GM23338 (cell line): Measurements from ENCODE around the gene MFNG. TPM values are rescaled to one million over a fixed set of nuclear protein-coding genes. Genes with fewer than 3 reads are reported as not detected.

Source experiments
- ATAC-seq: fragments of 200-7000 bp; cut with Tn5 transposase; 3 replicates; pipeline ENCODE4 v1.9.1; 2020
- DNase-seq: peaks from one replicate; pipeline ENCODE4 v3.0.0-alpha.2; 2015; ENCODE audit warnings: low spot score
- H2AFZ ChIP-seq: fragments of 200-600 bp; sonication (generic); 2 replicates; pipeline ENCODE4 v1.8.0; 2016; ENCODE audit warnings: antibody characterized with exemption, mild to moderate bottlenecking, moderate library complexity
- H3F3A ChIP-seq: fragments of 200-600 bp; sonication (generic); replicated peaks from 2 replicates; pipeline ENCODE4 v1.8.0; 2017; ENCODE audit warnings: antibody characterized with exemption, mixed run types, low read depth
- H3K27ac ChIP-seq: fragments of 200-600 bp; sonication (generic); 2 replicates; pipeline ENCODE4 v1.6.1; 2016; ENCODE audit warnings: low read depth
- H3K27me3 ChIP-seq: fragments of 200-600 bp; sonication (generic); 2 replicates; pipeline ENCODE4 v1.8.0; 2016; ENCODE audit warnings: mild to moderate bottlenecking, mixed run types, moderate library complexity; ENCODE audit not compliant: insufficient read depth
- H3K36me3 ChIP-seq: fragments of 200-600 bp; sonication (generic); 2 replicates; pipeline ENCODE4 v1.8.0; 2016; ENCODE audit warnings: mild to moderate bottlenecking; ENCODE audit not compliant: insufficient read depth
- H3K4me1 ChIP-seq: fragments of 200-600 bp; sonication (generic); 2 replicates; pipeline ENCODE4 v1.8.0; 2016; ENCODE audit warnings: mild to moderate bottlenecking, moderate library complexity; ENCODE audit not compliant: insufficient read depth
- H3K4me2 ChIP-seq: fragments of 200-600 bp; sonication (generic); 2 replicates; pipeline ENCODE4 v1.7.1; 2017; ENCODE audit warnings: mixed run types
- H3K4me3 ChIP-seq: fragments of 200-600 bp; sonication (generic); 2 replicates; pipeline ENCODE4 v1.6.1; 2016; ENCODE audit warnings: mixed run types
- H3K79me2 ChIP-seq: fragments of 200-600 bp; sonication (generic); replicated peaks from 2 replicates; pipeline ENCODE4 v1.8.0; 2017; ENCODE audit warnings: mild to moderate bottlenecking; ENCODE audit not compliant: insufficient read depth
- H3K9me2 ChIP-seq: fragments of 200-600 bp; sonication (generic); 2 replicates; pipeline ENCODE4 v1.8.0; 2017; ENCODE audit not compliant: insufficient read depth
- H4K20me1 ChIP-seq: fragments of 200-600 bp; sonication (generic); replicated peaks from 2 replicates; pipeline ENCODE4 v1.8.0; 2017; ENCODE audit warnings: mild to moderate bottlenecking; ENCODE audit not compliant: insufficient read depth
- H3K27ac Mint-ChIP-seq: 2 replicates; pipeline ENCODE4 v1.8.0; 2020; ENCODE audit warnings: inconsistent platforms, mild to moderate bottlenecking, moderate library complexity, mixed read lengths
- H3K27me3 Mint-ChIP-seq: 3 replicates; pipeline ENCODE4 v1.8.0; 2022; ENCODE audit warnings: low read depth, mild to moderate bottlenecking, moderate library complexity, mixed read lengths, inconsistent platforms; ENCODE audit not compliant: insufficient read depth, poor library complexity
- H3K36me3 Mint-ChIP-seq: 3 replicates; pipeline ENCODE4 v1.8.0; 2021; ENCODE audit warnings: low read depth, mild to moderate bottlenecking, inconsistent platforms, moderate library complexity, mixed read lengths
- H3K4me1 Mint-ChIP-seq: 3 replicates; pipeline ENCODE4 v1.8.0; 2020; ENCODE audit warnings: mild to moderate bottlenecking, inconsistent platforms, mixed read lengths
- H3K4me3 Mint-ChIP-seq: 3 replicates; pipeline ENCODE4 v1.8.0; 2021; ENCODE audit warnings: moderate library complexity, mild to moderate bottlenecking, inconsistent platforms, mixed read lengths
- H3K9me3 Mint-ChIP-seq: 3 replicates; pipeline ENCODE4 v1.8.0; 2020; ENCODE audit warnings: moderate library complexity, mild to moderate bottlenecking, inconsistent platforms, mixed read lengths
- CREB1 ChIP-seq: fragments of 250-450 bp; sonication (Bioruptor Pico); IDR thresholded peaks from 2 replicates; pipeline ENCODE4 v1.5.0; 2020; ENCODE audit warnings: low read depth, mild to moderate bottlenecking, moderate library complexity
- CTCF ChIP-seq, 2 experiments: fragments of 200-600 bp in 1 of 2; sonication (generic) in 1 of 2; conservative IDR thresholded peaks; 2 replicates each; pipeline versions ENCODE4 v1.5.1 to v1.6.1; 2016 to 2017; ENCODE audit warnings: antibody characterized with exemption in 2 of 2, low read depth in 2 of 2, mild to moderate bottlenecking in 2 of 2, moderate library complexity in 1 of 2
- ETS1 ChIP-seq: IDR thresholded peaks from 2 replicates; pipeline ENCODE4 v1.6.1; 2016; ENCODE audit warnings: antibody characterized with exemption
- EZH2 ChIP-seq: fragments of 200-600 bp; sonication (generic); IDR thresholded peaks from one replicate; pipeline ENCODE4 v1.8.0; 2017; ENCODE audit warnings: antibody characterized with exemption, mild to moderate bottlenecking, low read depth; ENCODE audit not compliant: unreplicated experiment
- EZH2phosphoT487 ChIP-seq: fragments of 200-600 bp; sonication (generic); IDR thresholded peaks from one replicate; pipeline ENCODE4 v1.8.1; 2018; ENCODE audit warnings: antibody characterized with exemption; ENCODE audit not compliant: unreplicated experiment
- JUNB ChIP-seq: IDR thresholded peaks from one replicate; pipeline ENCODE4 v1.6.1; 2016; ENCODE audit warnings: antibody characterized with exemption; ENCODE audit not compliant: unreplicated experiment
- polyA plus RNA-seq: library from polyadenylated mRNA; unstranded; fragments of >200 nt; fragmentation: Nextera tagmentation; extraction: Ambion mirVana; gene quantifications from 2 replicates; pipeline ENCODE4 v1.2.1, GENCODE V29; 2016
- total RNA-seq: library from RNA; depleted of rRNA; stranded (reverse); fragments of >200 nt; shearing (Covaris generic); gene quantifications from 2 replicates; pipeline ENCODE4 v1.2.3, GENCODE V29; 2014

Gene MFNG
- total and polyA plus RNA-seq, 2 experiments from 2014 or later = 1.4 to 1.9 TPM

DNA sequence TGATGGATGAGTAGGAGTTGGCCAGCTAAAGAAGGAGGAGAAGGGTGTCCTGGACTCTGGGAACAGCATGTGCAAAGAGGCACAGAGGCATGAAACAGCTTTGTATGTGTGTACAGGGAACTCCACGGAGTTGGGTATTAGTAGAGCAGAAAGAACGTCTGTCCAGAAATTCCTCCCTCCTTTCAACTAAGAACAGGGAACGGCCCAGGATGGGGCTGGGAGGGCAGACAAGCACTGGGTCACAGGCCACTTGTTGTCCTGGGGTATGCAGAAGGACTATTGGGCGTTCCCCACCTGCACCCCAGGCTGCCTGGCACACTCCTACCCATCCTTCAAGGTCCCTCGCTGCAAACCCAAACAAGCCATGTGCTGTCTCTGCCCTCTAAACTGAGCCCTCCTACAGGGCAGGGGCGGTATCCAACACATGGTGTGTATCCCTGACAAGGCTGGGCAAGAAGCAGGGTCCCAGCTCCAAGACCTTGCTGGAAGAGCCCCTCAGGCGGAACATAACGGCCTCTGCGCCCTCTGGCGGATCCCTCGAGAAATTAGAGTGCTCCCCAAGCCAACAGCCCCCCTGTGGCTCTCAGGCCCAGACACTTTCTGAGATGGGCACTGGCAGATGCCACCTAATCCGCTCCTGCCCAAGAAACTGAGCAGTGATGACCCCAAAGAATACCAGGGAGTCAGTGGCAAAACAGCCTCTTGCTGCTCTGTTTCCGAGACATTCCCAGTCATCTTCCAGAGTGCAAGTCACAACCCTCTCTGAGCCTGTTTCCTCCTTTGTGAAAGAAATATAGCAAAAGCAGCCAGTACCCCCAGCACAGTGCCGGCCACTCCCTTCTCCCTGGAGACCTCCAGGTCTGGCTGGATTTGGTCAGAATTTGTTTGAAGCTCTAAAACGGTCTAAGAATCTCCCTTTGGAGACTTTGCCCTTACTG is 57.3 kb downstream of the MFNG start:
- peak; percentile 92 for DNase-seq
- H3K36me3 Mint-ChIP-seq = no peaks in the 10 kb centered on the region
- Histone ChIP-seq H2AFZ (no peak overlapping the region), H3K79me2 (no peaks in the 10 kb centered on the region), H3K4me3 (no peak overlapping the region), H4K20me1 (no peaks in the 10 kb centered on the region; the same call in 1 of the 2 replicates), H3K4me1 (peaks cover 4% of the 10 kb centered on the region; the same call in 1 of the 2 replicates), H3F3A (peaks cover 10% of the 10 kb centered on the region), H3K9me2 (no peaks in the 10 kb centered on the region), H3K27me3 (peaks cover 47% of the 10 kb centered on the region), H3K4me2 (no peak overlapping the region), H3K27ac (no peak overlapping the region), H3K36me3 (no peaks in the 10 kb centered on the region)
- ATAC-seq = peak; percentile 64
- peaks cover 46% of the 10 kb centered on the region for H3K27me3 Mint-ChIP-seq
- no peaks in the 10 kb centered on the region for H3K9me3 Mint-ChIP-seq
- no peak for TF ChIP-seq ETS1
- TF ChIP-seq CTCF (conservative IDR thresholded peaks at IDR 0.05; ENCODE audit: low read depth in 2 of 2) = peak; percentile 72 to 85
- TF ChIP-seq JUNB = no peak
- TF ChIP-seq EZH2phosphoT487 = no peak
- H3K4me1 Mint-ChIP-seq = peaks cover 13% of the 10 kb centered on the region
- no peak overlapping the region for H3K27ac Mint-ChIP-seq
- peak overlapping the region; percentile 44; the same call in 2 of the 3 replicates for H3K4me3 Mint-ChIP-seq

DNA sequence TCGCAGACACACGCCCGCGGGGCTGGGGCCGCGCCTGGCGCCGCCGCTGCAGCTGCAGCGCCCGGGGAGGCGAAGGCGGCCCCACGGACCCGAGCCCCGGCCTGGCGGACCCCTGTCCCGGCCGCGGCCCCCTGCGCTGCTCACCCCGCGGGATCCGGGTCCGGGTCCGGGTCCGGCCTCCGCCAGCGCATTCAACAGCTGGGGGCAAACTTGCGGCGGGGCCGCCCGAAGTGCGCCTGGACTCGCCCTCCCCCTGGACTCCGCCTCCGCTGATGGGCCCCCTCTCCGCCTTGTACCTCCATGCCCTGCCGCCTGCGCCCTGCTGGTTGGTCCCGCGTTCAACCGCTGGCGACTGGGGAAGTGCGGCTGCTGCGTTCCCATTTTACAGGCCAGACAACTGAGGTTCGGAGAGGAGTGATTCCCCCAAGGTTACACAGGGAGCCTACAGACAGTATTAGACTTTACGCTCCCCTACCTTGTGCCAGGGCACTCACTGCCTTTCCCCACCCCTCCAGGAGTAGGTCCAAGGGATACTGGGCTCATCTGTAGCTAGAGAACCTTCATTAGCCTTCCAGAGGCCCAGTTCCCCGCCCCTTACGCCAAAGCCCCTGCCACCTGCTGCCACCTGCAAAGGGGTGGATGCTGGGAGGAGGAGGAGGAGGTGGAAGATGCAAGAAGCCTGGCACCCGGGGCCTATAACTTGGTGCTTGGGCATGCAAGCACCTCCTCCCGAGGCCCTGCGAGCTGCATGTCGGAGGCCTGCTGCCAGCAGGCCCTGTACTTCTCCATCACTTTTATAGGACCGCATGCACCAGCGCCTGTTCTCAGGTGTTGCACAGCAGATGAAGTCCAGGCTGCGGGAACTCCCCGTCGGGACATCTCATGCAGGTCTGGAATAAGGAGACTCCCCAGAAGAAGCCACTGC is 58.2 kb downstream of the MFNG start:
- peaks cover 46% of the 10 kb centered on the region for H3K27me3 Mint-ChIP-seq
- no peaks in the 10 kb centered on the region for H3K9me3 Mint-ChIP-seq
- ATAC-seq = peak; percentile 4; the same call in 1 of the 3 replicates

More for the DNA sequence above, 58.2 kb downstream of the MFNG start:
- Histone ChIP-seq H3K4me2 (peak overlapping the region; percentile 84; the same call in 1 of the 2 replicates), H3K79me2 (no peaks in the 10 kb centered on the region), H3K27me3 (peaks cover 47% of the 10 kb centered on the region), H3K9me2 (no peaks in the 10 kb centered on the region), H4K20me1 (no peaks in the 10 kb centered on the region; the same call in 1 of the 2 replicates), H3K27ac (no peak overlapping the region), H3K4me1 (peaks cover 4% of the 10 kb centered on the region; the same call in 1 of the 2 replicates), H3K36me3 (no peaks in the 10 kb centered on the region), H3K4me3 (peak overlapping the region; percentile 62; the same call in 1 of the 2 replicates), H2AFZ (no peak overlapping the region), H3F3A (peaks cover 10% of the 10 kb centered on the region)
- Mint-ChIP-seq H3K27ac (no peak overlapping the region), H3K36me3 (no peaks in the 10 kb centered on the region), H3K4me1 (peaks cover 13% of the 10 kb centered on the region), H3K4me3 (peak overlapping the region; percentile 61)
- DNase-seq = peak; percentile 50
- TF ChIP-seq CREB1 (no peak), JUNB (no peak), EZH2 (peak; percentile 73)
